HL-60/S4 treated with phorbol 12-myristate 13-acetate at 8.2 ng/mL for 4 days and 3 days (cell line): ENCODE measurements around the gene ZNF513.

Experiments used
- in situ Hi-C: fragments of 300-500 bp; cut with MboI; formaldehyde crosslinking; loops from 2 replicates; pipeline ENCODE4 v1.15.0; 2022; ENCODE audit warnings: low sequenced_read_pairs

ZNF513 gene

GRCh38 chr2:27381577-27382181 is 1.1 kb upstream of the ZNF513 start:
- in situ Hi-C loops: no loop called here

GRCh38 chr2:27379836-27380625 is 503 bp downstream of the ZNF513 start:
- in situ Hi-C loops: no loop called here

- in situ Hi-C loops: no loop called here
Observed at GRCh38 chr2:27379383-27379835, 1.1 kb downstream of the ZNF513 start.

GRCh38 chr2:27378809-27379290 is 1.7 kb downstream of the ZNF513 start:
- in situ Hi-C loops: no loop called here

GRCh38 chr2:27378096-27378808 is 2.3 kb downstream of the ZNF513 start:
- in situ Hi-C loops: no loop called here

- in situ Hi-C loops: no loop called here
Observed at GRCh38 chr2:27377618-27378095, 2.9 kb downstream of the ZNF513 start.

- in situ Hi-C loops: no loop called here
Observed at GRCh38 chr2:27376866-27377617, 3.5 kb downstream of the ZNF513 start.

DNA sequence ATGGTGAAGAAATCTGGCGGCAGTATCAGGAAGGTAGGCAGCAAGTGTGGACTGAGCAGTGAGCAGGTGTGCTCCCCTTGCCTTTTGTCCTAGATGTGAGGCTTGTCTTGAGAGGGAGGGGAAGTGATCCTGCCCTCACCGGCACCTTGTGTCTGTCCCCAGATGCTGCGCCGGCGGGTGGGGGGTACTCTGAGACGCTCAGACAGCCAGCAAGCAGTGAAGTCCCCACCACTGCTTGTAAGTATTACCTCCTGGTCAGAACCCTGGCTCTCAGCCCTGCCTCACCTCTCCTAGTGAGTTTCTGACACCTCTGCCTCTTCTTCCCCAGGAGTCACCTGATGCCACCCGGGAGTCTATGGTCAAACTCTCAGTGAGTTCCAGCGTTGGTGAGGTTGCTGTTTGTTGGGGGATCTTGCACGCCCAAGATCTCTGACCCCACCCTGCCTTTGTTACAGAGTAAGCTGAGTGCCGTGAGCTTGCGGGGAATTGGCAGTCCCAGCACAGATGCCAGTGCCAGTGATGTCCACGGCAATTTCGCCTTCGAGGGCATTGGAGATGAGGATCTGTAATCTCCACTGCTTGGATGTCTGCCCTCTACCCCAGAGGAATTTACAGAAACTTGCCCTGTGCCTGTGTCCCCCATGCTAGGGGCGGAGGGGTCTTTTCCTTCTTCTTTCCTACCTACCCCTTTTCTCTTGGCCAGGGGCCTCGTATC is 4.2 kb downstream of the ZNF513 start:
- in situ Hi-C loops: no loop called here

DNA sequence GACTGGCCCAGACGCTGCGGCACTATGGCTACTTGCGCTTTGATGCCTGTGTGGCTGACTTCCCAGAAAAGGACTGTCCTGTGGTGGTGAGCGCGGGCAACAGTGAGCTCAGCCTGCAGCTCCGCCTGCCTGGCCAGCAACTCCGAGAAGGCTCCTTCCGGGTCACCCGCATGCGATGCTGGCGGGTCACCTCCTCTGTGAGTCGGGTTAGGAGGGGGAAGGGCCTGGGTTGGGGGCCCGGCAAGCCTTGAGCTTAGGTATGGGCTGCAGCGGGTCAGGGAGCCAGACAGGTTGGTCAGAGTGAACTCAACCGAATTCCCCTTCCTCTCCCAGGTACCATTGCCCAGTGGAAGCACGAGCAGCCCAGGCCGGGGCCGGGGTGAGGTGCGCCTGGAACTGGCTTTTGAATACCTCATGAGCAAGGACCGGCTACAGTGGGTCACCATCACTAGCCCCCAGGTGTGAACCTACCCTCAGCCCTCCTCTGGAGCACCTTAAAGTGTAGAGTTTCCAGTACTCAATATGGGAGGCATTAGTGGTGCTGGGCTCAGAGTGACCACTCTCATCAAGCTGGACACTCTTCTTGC is 4.9 kb downstream of the ZNF513 start:
- in situ Hi-C loops: no loop called here

DNA sequence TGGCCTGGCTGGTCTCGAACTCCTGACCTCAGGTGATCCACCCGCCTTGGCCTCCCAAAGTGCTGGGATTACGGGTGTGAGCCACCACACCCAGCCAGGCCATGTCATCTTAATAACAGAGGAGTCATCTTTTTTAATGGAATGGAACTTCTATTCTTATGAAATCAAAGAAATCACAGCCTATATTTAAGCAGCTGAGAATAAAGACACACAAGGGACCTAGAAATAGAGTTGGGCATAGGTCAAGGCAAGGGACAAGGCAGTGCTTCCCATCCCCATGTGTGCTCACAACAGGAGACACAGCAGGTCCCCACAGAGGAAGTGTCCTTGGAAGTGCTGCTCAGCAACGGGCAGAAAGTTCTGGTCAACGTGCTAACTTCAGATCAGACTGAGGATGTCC is 7.0 kb downstream of the ZNF513 start:
- in situ Hi-C loops: no loop called here

DNA sequence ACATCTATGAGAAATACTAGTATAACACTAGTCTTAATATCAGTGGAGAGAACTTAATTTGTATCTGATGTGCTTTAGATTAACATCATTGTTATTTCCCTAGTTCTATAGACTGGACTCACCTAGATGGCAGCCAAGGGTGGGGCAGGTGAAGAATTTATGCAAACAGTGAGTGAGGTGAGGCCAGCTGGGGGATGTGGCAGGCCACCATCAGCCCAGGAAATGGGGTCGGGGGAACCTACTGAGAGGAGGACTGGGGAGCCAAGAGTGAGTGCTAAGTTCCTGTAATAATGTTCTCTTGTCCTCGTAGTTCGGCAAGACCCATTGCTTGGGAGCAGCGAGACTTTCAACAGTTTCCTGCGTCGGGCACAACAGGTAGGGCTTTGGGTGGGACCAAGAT is 7.6 kb downstream of the ZNF513 start:
- in situ Hi-C loops: no loop called here

GRCh38 chr2:27370816-27371620 is 9.5 kb downstream of the ZNF513 start:
- in situ Hi-C loops: no loop called here

GRCh38 chr2:27370026-27370815 is 10.3 kb downstream of the ZNF513 start, which contains the start of the genes EIF2B4 and SNX17:
TSS of gene EIF2B4 (minus strand) at chr2:27370338. CDS start at chr2:27370314, 24 bp downstream.
TSS of gene SNX17 (plus strand) at chr2:27370616. CDS start at chr2:27370744, 128 bp downstream.
- in situ Hi-C loops: no loop called here

GRCh38 chr2:27369471-27370025 is 11.0 kb downstream of the ZNF513 start:
- in situ Hi-C loops: no loop called here

DNA sequence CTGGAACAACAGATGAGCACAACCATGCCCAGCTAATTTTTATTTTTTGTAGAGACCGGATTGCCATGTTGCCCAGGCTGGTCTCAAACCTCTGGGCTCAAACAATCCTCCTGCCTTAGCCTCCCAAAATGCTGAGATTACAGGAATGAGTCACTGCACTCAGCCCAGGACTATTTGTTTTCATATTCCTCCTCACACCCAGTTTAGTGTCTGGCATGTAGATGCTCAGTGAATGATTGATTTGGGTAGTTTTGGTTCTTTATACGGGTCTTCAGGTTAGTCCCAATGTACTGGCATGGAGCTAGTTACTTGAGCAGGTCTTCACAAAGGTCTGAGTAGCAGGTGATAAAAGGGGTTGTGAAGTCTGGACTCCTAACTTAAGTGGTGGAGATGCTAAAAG is 16.6 kb downstream of the ZNF513 start:
- in situ Hi-C loops: no loop called here

GRCh38 chr2:27362678-27363420 is 17.7 kb downstream of the ZNF513 start:
- in situ Hi-C loops: no loop called here
